ENCODE results near the gene EPS8L3. TPM values are rescaled to one million over a fixed set of nuclear protein-coding genes. Genes with fewer than 3 reads are reported as not detected.

EPS8L3 gene
- total and polyA plus RNA-seq, 4 donors = 0.09 to 0.38 (median 0.15) TPM; not detected in 1

- Histone ChIP-seq H3K9me3 (ENCODE audit: control insufficient read depth in 4 of 4, low read length in 3 of 4) (no peaks in the 10 kb centered on the region), H3K4me3 (ENCODE audit: low read depth in 1 of 3, low read length in 3 of 3) (no peak overlapping the region), H3K36me3 (ENCODE audit: control insufficient read depth in 4 of 4, insufficient read depth in 3 of 4, low read depth in 1 of 4, low read length in 3 of 4) (peaks cover 0 to 10% (median 4%) of the 10 kb centered on the region in 4 donors), H3K27me3 (ENCODE audit: control insufficient read depth in 4 of 4, insufficient read depth in 4 of 4, low read length in 3 of 4) (no peaks in the 10 kb centered on the region), H3K4me1 (ENCODE audit: control insufficient read depth in 4 of 4, insufficient read depth in 4 of 4, low read length in 3 of 4) (no peaks in the 10 kb centered on the region), H3K27ac (ENCODE audit: low read depth in 1 of 2, low read length in 2 of 2) (no peak overlapping the region), H3K9ac (ENCODE audit: low read depth in 1 of 2, low read length in 2 of 2) (no peak overlapping the region)
- 95% methylated on average over 4 of the region's 4 CpGs for WGBS
- no peak for DNase-seq (ENCODE audit: low spot score)
- TF ChIP-seq JUND (IDR thresholded peaks at IDR 0.05) (no peak), TAF1 (conservative IDR thresholded peaks at IDR 0.05) (no peak), CTCF (IDR thresholded peaks at IDR 0.05; ENCODE audit: low read depth, low read length, missing input control) (no peak), YY1 (IDR thresholded peaks at IDR 0.05) (no peak), FOXA1 (IDR thresholded peaks at IDR 0.05) (no peak), HNF4G (IDR thresholded peaks at IDR 0.05) (no peak), ATF3 (IDR thresholded peaks at IDR 0.05) (no peak), HNF4A (conservative IDR thresholded peaks at IDR 0.05) (no peak), ZBTB33 (IDR thresholded peaks at IDR 0.05) (no peak), EGR1 (IDR thresholded peaks at IDR 0.05; ENCODE audit: low read depth in 2 of 2) (no peak), RXRA (IDR thresholded peaks at IDR 0.05) (no peak), REST (IDR thresholded peaks at IDR 0.05) (no peak), NR2F2 (IDR thresholded peaks at IDR 0.05) (no peak), FOXA2 (IDR thresholded peaks at IDR 0.05) (no peak), GABPA (IDR thresholded peaks at IDR 0.05 in 1 of 2, conservative IDR thresholded peaks at IDR 0.05 in 1 of 2) (no peak), SP1 (IDR thresholded peaks at IDR 0.05) (no peak), RAD21 (IDR thresholded peaks at IDR 0.05) (no peak), MAX (IDR thresholded peaks at IDR 0.05) (no peak)
These were observed 30.4 kb downstream of the EPS8L3 start for GRCh38 chr1:109733236-109733870.

Measured in liver (tissue), 9 donors.